ENCODE data around the gene ASAP2.

Gene ASAP2

GRCh38 chr2:9400268-9401058 lies 193.9 kb downstream of the ASAP2 start:
- H3K9ac ChIP-seq (ENCODE audit: low read length), result no peak overlapping the region
- H3K4me1 ChIP-seq (ENCODE audit: low read length), result no peaks in the 10 kb centered on the region
- TF ChIP-seq EZH2phosphoT487 (IDR thresholded peaks at IDR 0.05; ENCODE audit: low read length) (no peak), EZH2 (optimal IDR thresholded peaks at IDR 0.05; ENCODE audit: low read depth, low read length) (no peak)
- no peaks in the 10 kb centered on the region for H3K9me2 ChIP-seq (replicated peaks; ENCODE audit: insufficient read depth, low read length)
- H3F3A ChIP-seq (ENCODE audit: insufficient read depth, low read length), result no peaks in the 10 kb centered on the region
- H3K4me3 ChIP-seq (ENCODE audit: low read length), result no peak overlapping the region
- H3K4me2 ChIP-seq (ENCODE audit: low read depth, low read length), result no peak overlapping the region
- no peak for DNase-seq
- H3K36me3 ChIP-seq (replicated peaks; ENCODE audit: insufficient read depth, low read length), result no peaks in the 10 kb centered on the region; the same call in 1 of the 2 replicates
- no peak overlapping the region for H3K27ac ChIP-seq (ENCODE audit: low read length)
- no peaks in the 10 kb centered on the region for H3K27me3 ChIP-seq (replicated peaks; ENCODE audit: insufficient read depth, low read length)
- H3K79me2 ChIP-seq (ENCODE audit: low read length), result no peaks in the 10 kb centered on the region
- no peaks in the 10 kb centered on the region for H3K9me3 ChIP-seq (replicated peaks; ENCODE audit: insufficient read depth, low read length)
- H2AFZ ChIP-seq (ENCODE audit: low read length), result no peak overlapping the region
- no peaks in the 10 kb centered on the region for H4K20me1 ChIP-seq (ENCODE audit: insufficient read depth, low read length)

GRCh38 chr2:9401059-9401547 lies 194.5 kb downstream of the ASAP2 start:
- Histone ChIP-seq H3K27me3 (replicated peaks; ENCODE audit: insufficient read depth, low read length) (no peaks in the 10 kb centered on the region), H2AFZ (ENCODE audit: low read length) (no peak overlapping the region), H3K36me3 (replicated peaks; ENCODE audit: insufficient read depth, low read length) (no peaks in the 10 kb centered on the region; the same call in 1 of the 2 replicates), H3K9me3 (replicated peaks; ENCODE audit: insufficient read depth, low read length) (no peaks in the 10 kb centered on the region), H3K4me2 (ENCODE audit: low read depth, low read length) (no peak overlapping the region), H3F3A (ENCODE audit: insufficient read depth, low read length) (no peaks in the 10 kb centered on the region), H3K27ac (ENCODE audit: low read length) (no peak overlapping the region), H3K9me2 (replicated peaks; ENCODE audit: insufficient read depth, low read length) (no peaks in the 10 kb centered on the region), H3K9ac (ENCODE audit: low read length) (no peak overlapping the region), H3K4me3 (ENCODE audit: low read length) (no peak overlapping the region), H4K20me1 (ENCODE audit: insufficient read depth, low read length) (no peaks in the 10 kb centered on the region), H3K79me2 (ENCODE audit: low read length) (no peaks in the 10 kb centered on the region), H3K4me1 (ENCODE audit: low read length) (no peaks in the 10 kb centered on the region)
- no peak for TF ChIP-seq EZH2 (optimal IDR thresholded peaks at IDR 0.05; ENCODE audit: low read depth, low read length)
- TF ChIP-seq CTCF (IDR thresholded peaks at IDR 0.05; ENCODE audit: low read length), result no peak
- TF ChIP-seq EZH2phosphoT487 (IDR thresholded peaks at IDR 0.05; ENCODE audit: low read length), result no peak
- DNase-seq, result no peak

GRCh38 chr2:9401646-9402371 lies 195.2 kb downstream of the ASAP2 start:
- Histone ChIP-seq H3K4me1 (ENCODE audit: low read length) (no peaks in the 10 kb centered on the region), H3K27ac (ENCODE audit: low read length) (no peak overlapping the region), H3K9me2 (replicated peaks; ENCODE audit: insufficient read depth, low read length) (no peaks in the 10 kb centered on the region), H3K4me3 (ENCODE audit: low read length) (no peak overlapping the region), H3K9me3 (replicated peaks; ENCODE audit: insufficient read depth, low read length) (no peaks in the 10 kb centered on the region), H3K4me2 (ENCODE audit: low read depth, low read length) (no peak overlapping the region), H3K79me2 (ENCODE audit: low read length) (no peaks in the 10 kb centered on the region), H4K20me1 (ENCODE audit: insufficient read depth, low read length) (no peaks in the 10 kb centered on the region), H3K27me3 (replicated peaks; ENCODE audit: insufficient read depth, low read length) (no peaks in the 10 kb centered on the region), H3K9ac (ENCODE audit: low read length) (no peak overlapping the region), H2AFZ (ENCODE audit: low read length) (no peak overlapping the region), H3K36me3 (replicated peaks; ENCODE audit: insufficient read depth, low read length) (no peaks in the 10 kb centered on the region; the same call in 1 of the 2 replicates), H3F3A (ENCODE audit: insufficient read depth, low read length) (no peaks in the 10 kb centered on the region)
- no peak for DNase-seq
- no peak for TF ChIP-seq CTCF (IDR thresholded peaks at IDR 0.05; ENCODE audit: low read length)
- no peak for TF ChIP-seq EZH2 (optimal IDR thresholded peaks at IDR 0.05; ENCODE audit: low read depth, low read length)
- no peak for TF ChIP-seq EZH2phosphoT487 (IDR thresholded peaks at IDR 0.05; ENCODE audit: low read length)
